NCI-H146 treated with DMSO at 0.1 percent for 48 hours (cell line): Measurements from ENCODE around the gene ACTL8.

Source experiments
- DNase-seq: peaks from one replicate; lab custom pipeline; 2025; ENCODE audit not compliant: unreplicated experiment; lab: John Stamatoyannopoulos, UW

ACTL8 gene

DNA sequence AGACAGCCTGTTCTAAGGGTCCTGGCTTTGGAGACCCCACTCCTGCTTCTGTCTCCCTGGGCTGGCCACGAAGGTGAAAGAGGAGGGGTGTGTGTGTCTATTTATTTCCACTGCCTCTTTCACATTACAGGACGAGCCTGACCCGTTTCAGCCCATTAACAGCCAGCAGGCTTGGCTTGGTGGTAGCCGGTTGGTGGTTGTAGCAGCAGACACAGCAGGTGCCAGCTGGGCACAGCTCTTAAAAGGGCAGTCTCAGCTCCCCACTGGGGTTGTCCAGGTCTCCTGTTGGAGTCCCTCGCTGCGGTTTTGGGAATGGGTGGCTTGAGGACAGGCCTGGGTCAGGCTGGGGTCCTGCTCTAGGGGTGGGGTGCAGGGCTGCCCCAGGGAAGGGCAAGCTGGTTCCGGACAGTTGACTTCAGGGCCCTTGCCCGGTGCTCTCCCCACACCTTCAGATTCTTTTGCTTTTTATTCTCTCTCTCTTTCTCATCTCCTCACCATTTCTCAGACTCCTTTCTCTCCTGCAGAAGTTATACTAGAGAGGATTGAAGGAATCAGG, 84.6 kb downstream of the ACTL8 start:
- no peak for DNase-seq

DNA sequence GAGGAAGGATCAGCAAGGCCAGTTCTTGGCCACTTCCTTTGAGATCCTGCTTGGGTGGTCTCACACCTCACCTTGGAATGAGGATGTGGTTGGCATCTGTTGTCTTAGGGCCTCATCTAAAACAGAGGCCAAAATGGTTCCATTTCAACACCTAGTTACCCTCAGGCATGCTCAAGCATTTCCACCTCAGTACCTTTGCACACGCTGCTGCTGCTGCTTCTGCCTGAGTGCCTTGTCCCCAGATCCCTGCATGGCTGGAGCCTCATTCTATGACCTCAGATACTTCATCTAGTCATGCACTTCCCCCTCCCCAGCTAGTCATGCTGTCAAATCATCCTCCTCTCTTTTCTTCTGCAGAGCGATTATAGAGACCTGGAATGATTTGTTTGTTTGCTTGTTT, 86.8 kb downstream of the ACTL8 start:
- DNase-seq, result no peak

DNA sequence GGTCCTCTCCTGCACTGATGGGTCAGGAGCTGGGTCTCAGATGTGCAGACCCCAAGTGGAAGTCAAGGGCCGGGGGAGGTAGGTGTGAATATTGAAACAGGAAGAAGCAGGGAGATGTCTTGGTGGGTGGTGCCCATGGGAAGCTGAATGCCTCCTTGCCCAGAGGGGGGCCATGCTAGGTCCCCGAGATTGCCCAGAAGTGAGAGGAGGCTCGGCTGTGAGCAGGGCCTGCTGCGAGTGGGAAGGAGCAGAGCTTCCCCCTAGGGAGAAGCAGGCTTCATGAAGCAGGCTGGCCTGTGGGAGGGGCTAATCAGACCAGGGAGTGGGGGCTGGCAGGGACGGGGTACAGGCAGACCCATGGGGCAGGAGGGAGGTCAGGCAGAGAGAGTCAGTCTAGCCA, 87.6 kb downstream of the ACTL8 start:
- DNase-seq, result no peak

DNA sequence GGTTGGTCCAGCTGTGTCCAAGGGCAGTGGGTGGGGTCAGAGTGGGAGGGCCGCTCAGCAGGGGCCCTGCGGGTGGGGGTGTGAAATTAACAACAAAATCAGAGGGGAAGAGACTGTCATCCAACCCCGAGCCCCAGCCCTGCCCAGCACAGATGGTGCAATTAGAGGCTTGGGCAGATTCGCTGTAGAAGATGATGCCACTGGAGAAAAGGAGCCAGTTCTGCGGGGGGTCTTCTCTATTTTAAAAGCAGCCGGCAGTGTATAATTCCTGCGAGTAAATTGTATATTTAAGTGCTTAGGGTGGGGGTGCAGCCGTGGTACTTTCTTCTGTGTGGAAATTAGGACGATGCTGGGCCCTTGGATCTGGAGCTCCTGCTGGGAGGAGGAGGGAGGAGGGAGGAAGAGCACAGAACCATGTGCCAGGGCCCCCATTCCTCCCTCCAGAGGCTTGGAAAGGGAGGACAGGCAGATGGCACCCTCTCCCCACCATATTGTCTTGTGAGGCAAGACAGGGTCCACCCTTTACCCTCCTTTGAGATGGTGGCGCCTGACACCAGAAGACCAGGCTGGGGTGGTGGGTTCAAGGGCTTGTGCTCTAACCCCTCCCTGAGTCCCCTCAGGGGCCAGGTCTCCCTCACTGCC, 89.2 kb downstream of the ACTL8 start:
- no peak for DNase-seq

DNA sequence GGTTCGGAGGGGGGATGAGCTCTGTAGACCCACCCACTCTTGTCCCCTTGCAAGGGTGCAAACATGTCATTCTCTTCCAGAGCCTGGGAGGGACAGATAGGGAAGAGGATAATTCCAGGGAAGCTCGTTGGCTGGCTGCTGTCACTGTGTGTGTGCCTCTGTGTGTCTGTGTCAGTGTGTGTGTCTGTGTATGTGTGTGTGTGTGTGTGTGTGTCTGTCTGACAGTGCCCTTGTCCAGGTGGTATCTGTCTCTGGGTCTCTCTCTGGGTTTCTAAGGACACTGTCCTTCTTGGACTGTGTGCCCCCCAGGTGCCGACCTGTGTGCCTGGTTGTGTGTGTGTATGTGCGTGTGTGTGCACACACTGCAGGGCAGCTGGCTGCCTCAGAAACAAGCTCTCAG, 90.5 kb downstream of the ACTL8 start:
- DNase-seq, result no peak

DNA sequence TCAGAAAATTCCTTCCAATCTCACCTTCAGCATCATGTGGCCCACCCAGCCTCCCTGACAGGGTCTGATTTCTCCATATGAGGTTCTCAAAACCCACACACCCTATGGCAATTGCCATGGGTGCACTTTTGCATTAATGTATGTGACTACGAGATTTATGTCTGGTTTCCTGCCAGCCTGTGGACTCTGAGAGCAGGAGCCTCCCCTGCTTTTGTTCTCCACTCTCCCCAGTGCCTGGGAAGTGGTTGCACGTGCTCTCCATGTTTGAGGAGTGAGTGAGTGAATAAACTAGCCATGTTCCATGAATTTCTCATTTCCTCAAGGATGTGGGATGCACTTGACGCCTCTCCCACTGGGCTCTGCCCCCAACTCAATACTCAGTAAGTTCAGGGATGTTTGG, 91.2 kb downstream of the ACTL8 start:
- DNase-seq, result no peak

DNA sequence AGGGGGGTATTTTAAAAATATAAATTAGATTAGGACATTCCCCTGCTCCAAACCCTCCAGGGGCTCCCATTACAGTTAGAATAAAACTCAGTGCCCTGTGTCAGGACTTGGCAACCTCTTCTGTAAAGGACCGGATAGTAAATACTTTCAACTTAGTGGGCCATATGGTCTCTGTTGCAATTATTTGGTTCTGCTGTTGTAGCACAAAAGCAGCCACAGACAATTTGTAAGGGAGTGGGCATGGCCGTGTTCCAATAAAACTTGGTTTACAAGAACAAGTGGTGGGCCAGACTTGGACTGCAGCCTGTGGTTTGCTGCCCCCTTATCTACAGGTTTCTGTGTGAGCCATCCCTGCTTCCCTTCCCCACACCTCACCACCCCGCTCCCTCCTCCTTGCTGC, 92.0 kb downstream of the ACTL8 start:
- no peak for DNase-seq

DNA sequence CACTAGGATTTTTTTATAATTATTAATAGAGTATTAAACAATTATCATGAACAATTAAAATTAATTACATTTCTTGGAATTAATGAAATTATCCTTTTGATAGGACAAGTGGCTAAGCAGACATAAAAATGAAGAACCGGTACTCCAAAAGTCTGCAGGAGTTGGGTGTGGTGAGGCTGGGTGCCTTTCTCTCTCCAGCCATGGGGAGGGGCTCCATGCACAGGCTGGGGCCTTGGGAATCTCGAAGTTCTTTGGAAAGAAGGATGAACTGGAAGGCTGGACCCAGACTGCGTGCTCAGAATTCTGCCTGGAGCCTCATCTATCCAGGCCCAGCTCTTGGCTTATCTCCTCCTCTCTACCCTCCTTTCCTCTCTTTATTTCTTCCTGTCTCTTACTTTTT, 94.1 kb downstream of the ACTL8 start:
- no peak for DNase-seq

DNA sequence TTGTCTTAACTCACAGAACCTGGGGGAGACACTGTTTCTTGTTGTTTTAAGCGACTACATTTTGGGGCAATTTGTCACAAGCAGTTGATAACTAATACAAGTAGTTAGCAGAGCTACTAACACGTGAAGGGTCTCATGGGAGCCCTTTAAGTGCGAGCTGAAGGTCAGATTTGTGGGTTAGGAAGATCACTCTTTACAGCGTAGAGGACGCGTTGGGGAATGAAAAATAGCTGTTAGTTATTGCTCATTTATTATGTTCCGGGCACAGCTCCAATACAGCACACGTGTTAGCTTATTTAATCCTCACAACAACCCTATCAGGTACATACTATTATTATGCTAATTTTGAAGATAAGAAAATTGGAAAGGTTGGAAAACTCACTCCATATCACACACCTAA, 95.9 kb downstream of the ACTL8 start:
- no peak for DNase-seq

DNA sequence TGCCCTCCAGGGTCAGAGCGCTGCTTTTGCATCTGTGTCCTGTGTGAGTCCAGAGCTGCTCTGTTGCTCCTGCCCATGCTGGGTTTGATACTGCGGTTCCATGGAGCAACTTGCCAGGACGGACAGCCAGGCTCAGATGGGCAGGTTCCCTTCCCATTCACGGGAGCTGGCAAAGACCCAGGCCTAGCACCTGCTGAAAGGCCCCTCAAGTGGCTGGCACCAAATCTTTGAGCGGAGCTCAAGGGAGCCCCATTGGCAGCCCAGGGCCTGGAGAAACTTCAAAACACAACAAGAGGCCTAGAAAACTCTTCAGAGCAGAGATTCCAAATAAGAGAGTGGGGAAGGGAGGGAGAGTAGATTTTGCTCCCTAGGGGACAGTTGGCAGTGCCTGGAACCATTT, 97.2 kb downstream of the ACTL8 start:
- DNase-seq, result no peak

DNA sequence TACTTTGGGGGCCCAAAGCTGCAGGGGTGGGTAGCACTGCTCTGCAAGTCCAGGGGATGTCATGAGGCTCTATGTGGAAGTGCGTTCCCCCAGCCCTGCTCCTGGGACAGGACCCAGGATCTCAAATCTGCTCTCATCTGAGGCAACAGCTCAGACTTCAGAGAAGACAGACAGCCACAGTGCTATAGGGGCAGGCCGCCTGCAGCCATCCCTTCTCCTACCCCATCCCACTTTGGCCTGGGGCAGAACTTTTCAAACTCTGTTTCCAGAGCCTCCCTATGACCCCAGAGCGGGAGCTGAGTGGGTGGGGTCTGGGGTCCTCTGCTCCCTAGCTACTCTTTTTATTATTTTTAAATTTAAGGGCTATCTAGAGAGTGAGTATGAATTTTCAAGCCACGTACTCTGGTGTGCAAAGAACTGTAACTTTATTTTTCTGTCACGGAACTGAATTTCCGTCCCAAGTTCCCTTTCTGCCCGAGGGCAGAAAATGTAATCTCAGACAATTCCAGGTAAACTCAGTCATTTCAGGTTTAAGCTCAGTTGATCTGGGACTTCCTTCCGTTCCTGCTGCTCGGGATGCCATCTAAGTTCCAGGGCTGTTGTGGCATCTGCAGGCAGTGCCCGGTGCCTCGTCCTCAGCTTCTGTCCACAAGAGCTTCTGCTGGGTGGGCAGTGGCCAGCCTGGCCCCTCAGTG, 98.3 kb downstream of the ACTL8 start:
- no peak for DNase-seq

DNA sequence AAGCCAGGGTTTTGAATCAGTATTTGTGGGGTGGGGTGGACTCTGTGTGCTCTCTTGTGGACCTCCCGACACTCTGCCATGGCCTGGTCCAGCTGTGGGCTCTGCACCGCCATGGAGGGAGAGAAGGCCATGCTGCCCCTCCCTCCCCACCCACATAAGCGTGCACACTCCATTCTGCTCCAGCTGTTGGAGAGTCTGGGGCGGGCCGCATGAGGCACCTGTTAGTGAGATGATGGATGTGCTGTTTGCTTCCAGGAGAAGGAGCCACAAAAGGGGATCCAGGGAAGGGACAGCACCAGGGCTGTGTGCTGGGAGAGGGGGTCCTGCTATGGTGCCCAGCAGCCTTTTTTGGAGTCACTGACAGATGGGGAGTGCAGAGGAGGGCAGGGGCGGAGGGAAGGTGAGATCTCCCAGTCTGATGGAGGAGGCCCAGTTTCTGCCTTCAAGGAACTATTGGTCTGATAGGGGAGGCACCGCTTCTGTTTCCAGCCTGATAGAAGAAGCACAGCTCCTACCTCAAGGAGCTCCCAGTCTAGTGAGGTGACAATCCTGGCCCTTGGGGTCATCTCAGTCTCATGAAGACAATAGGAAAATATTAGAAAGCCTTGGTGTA, 101.5 kb downstream of the ACTL8 start:
- no peak for DNase-seq

DNA sequence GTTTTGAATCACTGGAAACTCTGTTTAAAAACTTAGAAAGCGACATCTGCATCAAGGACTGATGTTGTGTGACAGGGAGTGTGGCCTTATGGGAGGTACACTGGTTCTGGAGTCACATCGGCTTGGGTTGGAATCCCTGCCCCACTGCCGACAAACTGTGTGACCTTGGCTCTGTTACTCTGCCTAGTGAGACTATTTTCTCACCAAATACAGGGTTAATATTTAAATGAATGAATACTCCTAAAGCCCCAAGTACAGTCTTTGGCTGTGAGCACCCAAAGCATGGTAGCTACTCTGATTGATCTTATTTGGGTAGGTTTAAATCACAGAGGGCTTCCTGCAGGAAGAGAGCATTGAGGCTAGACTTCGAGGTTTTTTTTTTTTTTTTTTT, 102.0 kb downstream of the ACTL8 start:
- no peak for DNase-seq

DNA sequence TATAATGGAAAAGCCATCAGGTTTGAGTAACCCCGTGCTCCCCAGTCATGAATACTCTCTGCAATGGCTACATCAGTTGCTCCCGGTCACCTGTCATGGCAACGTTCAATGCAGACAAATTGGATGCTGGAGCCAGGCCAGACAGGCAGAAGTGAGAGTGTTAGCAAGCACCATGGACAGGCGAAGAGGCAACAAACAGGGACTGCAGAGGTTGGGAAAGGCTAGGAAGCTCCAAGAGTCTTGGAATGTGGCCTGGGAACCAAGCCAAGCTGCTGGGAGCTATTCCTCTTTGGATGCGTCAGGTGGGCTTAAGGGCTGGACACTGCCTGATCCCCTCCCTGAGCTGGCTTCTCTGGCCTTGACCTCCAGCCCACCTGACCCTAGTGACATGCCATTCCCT, 102.9 kb downstream of the ACTL8 start:
- DNase-seq, result no peak

DNA sequence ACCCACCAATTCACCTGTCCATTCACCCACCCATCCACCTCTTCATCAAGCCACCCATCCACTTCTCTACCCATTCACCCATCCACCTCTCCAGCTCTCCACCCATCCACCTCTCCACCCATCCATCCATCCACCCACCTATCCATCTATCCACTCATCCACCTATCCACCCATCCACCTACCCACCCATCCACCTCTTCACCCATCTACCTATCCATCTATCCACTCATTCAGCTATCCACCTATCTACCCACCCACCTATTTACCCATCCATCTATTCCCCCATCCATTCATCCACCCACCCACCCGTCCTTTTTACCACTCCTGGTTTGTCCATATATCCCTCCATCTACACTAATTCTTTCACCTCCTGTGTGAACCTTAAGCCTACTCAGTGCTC, 105.7 kb downstream of the ACTL8 start:
- no peak for DNase-seq

DNA sequence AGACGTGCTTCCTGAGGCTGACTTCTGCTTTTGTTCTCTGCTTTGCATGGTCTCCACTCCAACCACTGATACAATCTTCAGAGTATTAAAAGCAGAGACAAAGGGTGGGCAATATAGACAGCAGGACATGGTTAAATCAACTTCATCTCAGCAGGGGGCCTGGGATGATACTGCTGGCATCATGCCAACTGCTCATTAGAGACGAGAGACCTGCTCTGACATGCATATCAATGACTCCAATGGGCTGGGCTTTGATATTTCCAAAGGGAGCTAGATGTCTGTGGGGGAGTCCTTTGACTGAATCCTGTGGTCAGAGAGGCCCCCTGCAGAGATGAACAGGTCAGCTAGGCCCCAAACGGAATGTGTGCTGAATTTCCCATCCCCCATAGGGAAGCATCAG, 106.6 kb downstream of the ACTL8 start:
- DNase-seq, result no peak

DNA sequence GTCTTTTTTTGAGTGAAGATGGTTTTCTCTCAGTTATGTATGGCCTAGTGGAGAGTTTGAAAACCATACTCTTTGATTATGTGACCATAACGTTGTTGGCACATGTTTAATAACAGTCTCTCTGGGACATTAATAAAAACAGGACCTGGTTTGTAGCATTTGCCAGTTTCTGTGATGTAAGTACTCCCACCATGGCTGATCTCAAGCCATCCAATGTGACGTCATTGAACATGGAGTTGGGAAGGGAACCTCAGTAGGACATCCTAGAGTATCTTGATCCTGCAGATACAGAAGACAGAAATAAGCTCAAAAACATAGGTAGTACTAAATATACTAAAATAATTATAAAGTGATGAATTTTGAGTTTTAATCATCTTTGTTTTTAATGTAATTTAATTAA, 107.0 kb downstream of the ACTL8 start:
- DNase-seq, result no peak

DNA sequence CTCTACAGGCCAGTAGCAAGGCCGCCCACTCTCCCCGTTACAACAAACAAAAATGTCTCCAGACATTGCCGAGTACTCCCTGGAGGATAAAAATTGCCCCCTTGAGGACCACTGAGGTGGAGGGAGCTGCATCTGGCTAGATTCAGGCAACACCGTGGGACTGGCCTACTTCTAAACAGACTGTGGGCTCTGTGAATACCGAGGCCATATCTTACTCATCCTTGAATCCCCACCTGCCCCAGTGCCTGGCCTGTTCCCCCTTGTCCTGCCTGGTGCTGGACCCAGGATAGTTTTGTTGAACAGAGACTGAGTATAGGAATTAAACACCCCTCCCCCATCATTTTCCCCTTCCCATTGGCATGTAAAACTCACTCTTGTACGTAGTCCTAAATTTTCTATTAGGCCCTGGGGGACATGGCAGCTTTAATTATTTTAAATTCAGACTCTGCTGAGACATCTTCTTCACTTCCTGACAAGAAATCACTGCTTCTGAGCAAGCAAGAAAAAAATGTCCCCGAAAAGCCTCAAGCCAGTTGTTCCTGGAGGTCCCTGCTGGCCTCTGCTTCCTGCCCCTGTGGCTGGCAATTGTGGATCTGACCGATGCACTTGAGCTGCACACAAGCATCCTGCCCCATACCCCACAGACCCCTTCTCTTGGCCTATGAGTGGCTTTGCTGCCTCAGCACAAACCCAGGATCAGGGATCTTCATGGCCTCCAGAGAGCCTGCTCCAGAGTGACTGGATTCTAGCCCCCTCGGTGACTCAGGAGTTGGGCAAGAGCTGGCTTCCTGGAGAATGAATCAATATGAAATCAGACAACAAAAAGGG, 111.0 kb downstream of the ACTL8 start:
- no peak for DNase-seq

DNA sequence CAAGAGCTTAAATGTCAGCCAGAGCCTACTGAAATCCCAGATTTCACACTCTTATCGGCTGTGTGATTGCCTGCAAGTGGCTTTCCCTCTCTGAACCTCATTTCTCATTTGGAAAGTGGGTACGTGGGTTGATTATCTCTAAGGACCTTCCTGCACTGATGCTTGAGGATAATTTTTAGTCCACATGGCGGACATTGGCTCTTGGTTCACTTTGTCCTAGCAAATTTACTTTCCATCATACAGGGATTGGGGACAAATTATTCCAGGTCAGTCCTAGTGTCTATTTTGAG, 111.6 kb downstream of the ACTL8 start:
- no peak for DNase-seq

DNA sequence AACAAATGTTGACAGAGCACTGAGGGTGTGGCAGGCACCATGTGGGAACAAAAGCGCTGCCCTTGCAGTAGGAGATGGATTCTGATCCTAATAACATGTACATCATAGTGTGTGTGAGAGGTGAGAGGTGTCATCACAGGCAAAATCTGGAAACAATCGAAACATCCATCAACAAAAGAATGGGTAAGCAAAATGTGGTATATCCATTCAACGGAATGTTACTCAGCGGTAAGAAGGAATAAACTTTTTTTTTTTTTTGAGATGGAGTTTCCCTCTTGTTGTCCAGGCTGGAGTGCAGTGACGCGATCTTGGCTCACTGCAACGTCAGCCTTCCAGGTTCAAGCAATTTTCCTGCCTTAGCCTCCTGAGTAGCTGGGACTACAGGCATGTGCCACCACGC, 112.3 kb downstream of the ACTL8 start:
- no peak for DNase-seq

DNA sequence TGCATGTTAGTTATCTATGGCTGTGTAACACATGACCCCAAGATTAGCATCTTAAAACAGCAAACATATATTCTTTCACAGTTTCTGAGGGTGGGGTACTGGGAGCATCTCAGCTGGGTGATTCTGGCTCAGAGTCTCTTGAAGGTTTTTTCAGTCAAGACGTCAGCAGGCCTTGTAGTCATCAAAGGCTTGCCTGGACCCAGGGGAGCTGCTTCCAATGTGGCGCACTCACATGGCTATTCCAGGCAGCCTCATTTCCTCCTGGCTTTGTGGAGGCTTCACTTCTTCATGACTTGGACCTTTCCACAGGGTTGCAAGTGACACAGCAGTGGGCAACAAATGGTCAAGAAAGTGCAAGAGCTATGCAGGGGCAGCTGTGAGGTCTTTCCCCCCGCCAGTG, 114.7 kb downstream of the ACTL8 start:
- DNase-seq, result no peak

DNA sequence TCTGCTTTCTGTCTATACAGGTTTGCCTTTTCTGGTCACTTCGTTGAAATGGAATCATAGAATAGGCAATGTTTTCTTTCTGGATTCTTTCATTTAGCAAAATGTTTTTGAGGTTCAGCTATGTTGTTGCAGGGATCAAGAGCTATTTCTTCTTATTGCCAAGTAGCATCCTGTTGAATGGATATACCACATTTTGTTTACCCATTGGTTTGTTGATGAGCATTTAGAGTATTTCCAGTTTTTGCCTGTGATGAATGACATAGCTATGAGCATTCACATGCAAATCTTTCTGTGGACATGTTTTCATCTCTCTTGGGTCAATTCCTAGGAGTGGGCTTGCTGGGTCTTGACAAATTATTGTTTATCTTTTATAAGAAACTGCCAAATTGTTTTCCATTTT, 115.5 kb downstream of the ACTL8 start:
- DNase-seq, result no peak
